Measurements from ENCODE around the gene MIP. TPM values are rescaled to one million over a fixed set of nuclear protein-coding genes. Genes with fewer than 3 reads are reported as not detected.

Gene MIP
- total and polyA plus RNA-seq, 10 of the 15 experiments (the other 5 are each of a cell fraction or from before 2014, with no cell fraction given): 0.04 to 0.18 (median 0.11) TPM; not detected in 3

GRCh38 chr12:56468216-56469006, 14.0 kb upstream of the MIP start, which contains the start of gene SPRYD4:
Gene SPRYD4 (plus strand): TSS chr12:56468578. CDS start chr12:56468592, 14 bp downstream.
- ChIA-PET RAD21 (ENCODE audit: unreplicated experiment) (interaction anchor here (1.0 to 1.4 kb wide), 3 partner anchors 110 to 279 kb away, joined by 3 read pairs; partner anchors contain the start of genes RNF41 and SMARCC2), SMC1A (ENCODE audit: uncharacterized antibody, unreplicated experiment) (interaction anchor here (1.0 to 2.2 kb wide), 6 partner anchors 19 to 247 kb away, joined by 3 to 8 read pairs (median 4); partner anchors contain the start of genes RNF41 and TIMELESS), POLR2A (interaction anchor here (0.6 to 1.2 kb wide), 6 partner anchors 11 to 340 kb away, joined by 3 to 4 read pairs (median 3); partner anchors contain the start of genes ESYT1, STAT2 and TIMELESS), CTCF (interaction anchor here (0.5 to 1.9 kb wide), 5 partner anchors 19 to 306 kb away, joined by 3 to 7 read pairs (median 3); partner anchors contain the start of genes SMARCC2 and TIMELESS)
- Histone ChIP-seq H3K9me3 (replicated peaks; ENCODE audit: control insufficient read depth, insufficient read depth, low read length) (no peaks in the 10 kb centered on the region), H3K79me2 (ENCODE audit: control insufficient read depth, insufficient read depth, low read length) (peaks cover 31% of the 10 kb centered on the region), H3K4me1 (ENCODE audit: control insufficient read depth, insufficient read depth, low read length) (peaks cover 15% of the 10 kb centered on the region), H3K9ac (ENCODE audit: control insufficient read depth, insufficient read depth, low read length) (peak within 1 kb of the TSS; percentile 98), H4K20me1 (ENCODE audit: control insufficient read depth, insufficient read depth) (no peaks in the 10 kb centered on the region), H3K27ac (ENCODE audit: control insufficient read depth, insufficient read depth) (peak within 1 kb of the TSS; percentile 93), H3K27me3 (replicated peaks in 1 of 2; ENCODE audit: control insufficient read depth in 2 of 2, insufficient read depth in 2 of 2, low read length in 1 of 2) (no peaks in the 10 kb centered on the region), H3K4me3 (peak within 1 kb of the TSS; percentile 76), H3K36me3 (ENCODE audit: control insufficient read depth in 2 of 2, insufficient read depth in 2 of 2, low read length in 1 of 2) (peaks cover 0 to 7% of the 10 kb centered on the region in 2 experiments; a peak in 2 of 4 replicates), H2AFZ (ENCODE audit: control insufficient read depth, low read depth, low read length) (peak within 1 kb of the TSS; percentile 89), H3K4me2 (ENCODE audit: control insufficient read depth, insufficient read depth) (peak within 1 kb of the TSS; percentile 98)
- FAIRE-seq (peak; percentile 81), ATAC-seq (peak; percentile 92), DNase-seq (ENCODE audit: low read depth, low spot score) (peak; percentile 70)
- WGBS (ENCODE audit: insufficient coverage, insufficient replicate concordance, low lambda C conversion rate, missing lambda C conversion rate): 1% methylated on average over 43 of the region's 43 CpGs
- BruUV-seq (replicated peaks): TSS peak; percentile 68
- intact Hi-C loops (cut with micrococcal nuclease; ENCODE audit: unreplicated experiment): loop anchor here (5.0 to 10.0 kb wide), 2 partner anchors 204 to 341 kb away; partner anchors contain the start of genes COQ10A and ESYT1
- in situ Hi-C loops (cut with MboI): loop anchor here (5.0 kb wide), 1 partner anchor 276 kb away; no protein-coding TSS in a partner anchor
- TF ChIP-seq CBFB (IDR thresholded peaks at IDR 0.05; ENCODE audit: low read depth): no peak; the same call in 1 of the 2 replicates
- TF ChIP-seq ZNF592 (IDR thresholded peaks at IDR 0.05): no peak
- TF ChIP-seq CHD2 (IDR thresholded peaks at IDR 0.05; ENCODE audit: borderline replicate concordance, low read depth, low read length): peak; percentile 24; the same call in 1 of the 2 replicates
- TF ChIP-seq, protein P1, sequence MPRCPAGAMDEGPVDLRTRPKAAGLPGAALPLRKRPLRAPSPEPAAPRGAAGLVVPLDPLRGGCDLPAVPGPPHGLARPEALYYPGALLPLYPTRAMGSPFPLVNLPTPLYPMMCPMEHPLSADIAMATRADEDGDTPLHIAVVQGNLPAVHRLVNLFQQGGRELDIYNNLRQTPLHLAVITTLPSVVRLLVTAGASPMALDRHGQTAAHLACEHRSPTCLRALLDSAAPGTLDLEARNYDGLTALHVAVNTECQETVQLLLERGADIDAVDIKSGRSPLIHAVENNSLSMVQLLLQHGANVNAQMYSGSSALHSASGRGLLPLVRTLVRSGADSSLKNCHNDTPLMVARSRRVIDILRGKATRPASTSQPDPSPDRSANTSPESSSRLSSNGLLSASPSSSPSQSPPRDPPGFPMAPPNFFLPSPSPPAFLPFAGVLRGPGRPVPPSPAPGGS (IDR thresholded peaks at IDR 0.05; ENCODE audit: borderline replicate concordance, insufficient read depth, low read depth, low read length, poor library complexity, severe bottlenecking): no peak
- TF ChIP-seq RAD51 (IDR thresholded peaks at IDR 0.05): peak; percentile 90
- TF ChIP-seq MXI1 (IDR thresholded peaks at IDR 0.05; ENCODE audit: low read depth, low read length): peak; percentile 98
- TF ChIP-seq SMARCA5 (IDR thresholded peaks at IDR 0.05): no peak
- TF ChIP-seq SREBF1 (IDR thresholded peaks at IDR 0.05; ENCODE audit: low read length): no peak
- peak; percentile 77 for TF ChIP-seq IKZF1 (conservative IDR thresholded peaks at IDR 0.05)
- peak; percentile 63; the same call in 1 of the 2 replicates for TF ChIP-seq NFYB (IDR thresholded peaks at IDR 0.05; ENCODE audit: insufficient read depth, low read depth, low read length)
- TF ChIP-seq NR2C1 (IDR thresholded peaks at IDR 0.05): peak; percentile 65
- peak in 1 of 2 experiments; percentile 81; a peak in 2 of 4 replicates for TF ChIP-seq SRF (IDR thresholded peaks at IDR 0.05; ENCODE audit: low read depth in 2 of 2, low read length in 2 of 2)
- no peak for TF ChIP-seq KAT2A (conservative IDR thresholded peaks at IDR 0.05; ENCODE audit: control insufficient read depth, low read depth, low read length)
- TF ChIP-seq GABPA (IDR thresholded peaks at IDR 0.05; ENCODE audit: low read depth): no peak
- no peak for TF ChIP-seq STAT3 (IDR thresholded peaks at IDR 0.05; ENCODE audit: low read depth, low read length)
- peak; percentile 88 for TF ChIP-seq NBN (IDR thresholded peaks at IDR 0.05)
- TF ChIP-seq WRNIP1 (IDR thresholded peaks at IDR 0.05; ENCODE audit: borderline replicate concordance, low read depth, low read length): no peak
- peak; percentile 96 for TF ChIP-seq TAF1 (IDR thresholded peaks at IDR 0.05; ENCODE audit: borderline replicate concordance, low read depth, low read length)

All from GM12878 (cell line).